GM12878 (cell line): ENCODE measurements around the gene KDM6A. TPM values are rescaled to one million over a fixed set of nuclear protein-coding genes. Genes with fewer than 3 reads are reported as not detected.
A peak's percentile ranks its signal among the peaks of the same experiment; 100 is the strongest.

ENCODE experiments used
- ATAC-seq: fragments of 200-7000 bp; cut with Tn5 transposase; 3 replicates; pipeline ENCODE4 v1.9.1; 2020; ENCODE audit warnings: mild to moderate bottlenecking, moderate library complexity
- BruUV-seq: library from RNA; stranded (reverse); fragments of 400-500 nt; replicated peaks from 2 replicates; lab custom pipeline; 2021; lab: Mats Ljungman, UMichigan
- CTCF ChIA-PET: fragments of 300-600 bp; sonication (Branson Sonifier 250); formaldehyde crosslinking; extraction: SDS; loops from one replicate; lab custom pipeline; 2021; ENCODE audit warnings: inconsistent platforms; lab: Yijun Ruan, JAX
- POLR2A ChIA-PET: fragments of 350-600 bp; formaldehyde crosslinking; extraction: SDS; loops from one replicate; lab custom pipeline; 2021; ENCODE audit warnings: inconsistent platforms; lab: Charles Lee
- RAD21 ChIA-PET: fragments of 300-600 bp; sonication (Branson Sonifier 250); formaldehyde crosslinking; loops from one replicate; lab custom pipeline; 2023; ENCODE audit warnings: antibody characterized with exemption; ENCODE audit not compliant: unreplicated experiment; lab: Charles Lee
- SMC1A ChIA-PET: fragments of 300-600 bp; sonication (Branson Sonifier 250); formaldehyde crosslinking; loops from one replicate; lab custom pipeline; 2023; ENCODE audit not compliant: unreplicated experiment, uncharacterized antibody; lab: Charles Lee
- DNase-seq: peaks from one replicate; pipeline ENCODE4 v3.0.0-alpha.2; 2011; ENCODE audit warnings: low read depth, low spot score
- FAIRE-seq: peaks from 3 replicates; lab custom pipeline; 2011; peaks lifted over from hg19 to GRCh38; lab: Jason Lieb, UNC
- H2AFZ ChIP-seq: 2 replicates; pipeline ENCODE4 v1.6.0; 2011; ENCODE audit warnings: low read depth, low read length, control low read depth; ENCODE audit not compliant: control insufficient read depth
- H3K27ac ChIP-seq: 2 replicates; pipeline ENCODE4 v1.5.1; 2011; ENCODE audit warnings: control low read depth; ENCODE audit not compliant: control insufficient read depth, insufficient read depth
- H3K27me3 ChIP-seq, 2 experiments: replicated peaks in 1 of 2; 2 replicates each; pipeline versions ENCODE4 v1.6.0 to v1.6.1; 2011; ENCODE audit warnings: low read length in 1 of 2; ENCODE audit not compliant: control insufficient read depth in 2 of 2, insufficient read depth in 2 of 2
- H3K36me3 ChIP-seq, 2 experiments: 2 replicates each; pipeline ENCODE4 v1.5.1; 2011; ENCODE audit warnings: low read length in 1 of 2; ENCODE audit not compliant: control insufficient read depth in 2 of 2, insufficient read depth in 2 of 2
- H3K4me1 ChIP-seq: 2 replicates; pipeline ENCODE4 v1.6.1; 2011; ENCODE audit warnings: mild to moderate bottlenecking, low read length, moderate library complexity, mixed read lengths; ENCODE audit not compliant: control insufficient read depth, insufficient read depth
- H3K4me2 ChIP-seq: 2 replicates; pipeline ENCODE4 v1.6.0; 2011; ENCODE audit warnings: control low read depth; ENCODE audit not compliant: control insufficient read depth, insufficient read depth
- H3K4me3 ChIP-seq: fragments of 200-600 bp; sonication (generic); 2 replicates; pipeline ENCODE4 v1.5.1; 2016
- H3K79me2 ChIP-seq: 2 replicates; pipeline ENCODE4 v1.6.0; 2011; ENCODE audit warnings: low read length; ENCODE audit not compliant: control insufficient read depth, insufficient read depth
- H3K9ac ChIP-seq: 2 replicates; pipeline ENCODE4 v1.8.0; 2011; ENCODE audit warnings: low read length, control low read depth, mixed read lengths; ENCODE audit not compliant: control insufficient read depth, insufficient read depth
- H3K9me3 ChIP-seq: replicated peaks from 3 replicates; pipeline ENCODE4 v1.5.1; 2011; ENCODE audit warnings: mild to moderate bottlenecking, low read length; ENCODE audit not compliant: control insufficient read depth, insufficient read depth
- H4K20me1 ChIP-seq: 2 replicates; pipeline ENCODE4 v1.6.0; 2011; ENCODE audit not compliant: control insufficient read depth, insufficient read depth
- BACH1 ChIP-seq: fragments of 450-650 bp; IDR thresholded peaks from 2 replicates; pipeline ENCODE4 v1.6.1; 2017; ENCODE audit warnings: mild to moderate bottlenecking, borderline replicate concordance
- CBFB ChIP-seq: IDR thresholded peaks from 2 replicates; pipeline ENCODE4 v1.6.1; 2016; ENCODE audit warnings: antibody characterized with exemption, low read depth
- CBX5 ChIP-seq: sonication (generic); IDR thresholded peaks from 2 replicates; pipeline ENCODE4 v1.6.1; 2016; ENCODE audit warnings: low read depth, moderate library complexity, mild to moderate bottlenecking, inconsistent platforms
- DPF2 ChIP-seq: fragments of 450-650 bp; IDR thresholded peaks from 2 replicates; pipeline ENCODE4 v1.6.1; 2017; ENCODE audit warnings: mild to moderate bottlenecking
- EED ChIP-seq: sonication (generic); IDR thresholded peaks from 2 replicates; pipeline ENCODE4 v1.6.1; 2016; ENCODE audit warnings: antibody characterized with exemption, low read depth
- HDAC2 ChIP-seq: fragments of 200-600 bp; sonication (generic); IDR thresholded peaks from 2 replicates; pipeline ENCODE4 v1.6.1; 2017
- JUNB ChIP-seq: IDR thresholded peaks from 2 replicates; pipeline ENCODE4 v1.6.1; 2016; ENCODE audit warnings: antibody characterized with exemption, mild to moderate bottlenecking
- MEF2A ChIP-seq: IDR thresholded peaks from 2 replicates; pipeline ENCODE4 v1.6.1; 2011; ENCODE audit warnings: low read depth, mild to moderate bottlenecking, low read length, moderate library complexity; ENCODE audit not compliant: insufficient read depth
- NFIC ChIP-seq: IDR thresholded peaks from 2 replicates; pipeline ENCODE4 v1.6.1; 2012; ENCODE audit warnings: low read depth, mild to moderate bottlenecking, inconsistent platforms, low read length, moderate library complexity
- NR2C2 ChIP-seq: IDR thresholded peaks from 2 replicates; pipeline ENCODE4 v1.6.1; 2011; ENCODE audit warnings: borderline replicate concordance, low read depth; ENCODE audit not compliant: control insufficient read depth, insufficient read length
- POLR2A ChIP-seq: IDR thresholded peaks from 2 replicates; pipeline ENCODE4 v1.6.1; 2011; ENCODE audit warnings: low read depth, mild to moderate bottlenecking, low read length
- POLR2AphosphoS5 ChIP-seq: IDR thresholded peaks from 2 replicates; pipeline ENCODE4 v1.6.1; 2011; ENCODE audit warnings: mild to moderate bottlenecking, low read length, inconsistent platforms
- RAD21 ChIP-seq: IDR thresholded peaks from 2 replicates; pipeline ENCODE4 v1.6.1; 2011; ENCODE audit warnings: mild to moderate bottlenecking, low read depth, low read length, moderate library complexity; ENCODE audit not compliant: insufficient read depth
- RCOR1 ChIP-seq: conservative IDR thresholded peaks from 2 replicates; pipeline ENCODE4 v1.6.1; 2012; ENCODE audit warnings: low read depth, low read length, improper control_type of control experiment
- RUNX3 ChIP-seq: IDR thresholded peaks from 2 replicates; pipeline ENCODE4 v1.6.1; 2012; ENCODE audit warnings: low read length, inconsistent platforms
- SMARCA5 ChIP-seq: fragments of 450-650 bp; IDR thresholded peaks from 2 replicates; pipeline ENCODE4 v1.6.1; 2017; ENCODE audit warnings: mild to moderate bottlenecking
- WRNIP1 ChIP-seq: IDR thresholded peaks from 2 replicates; pipeline ENCODE4 v1.6.1; 2011; ENCODE audit warnings: low read depth, low read length, improper control_type of control experiment, borderline replicate concordance
- WGBS: methylation state at CpG from one replicate; pipeline ENCODE4 v1.1.6; 2016; ENCODE audit warnings: low lambda C conversion rate; ENCODE audit not compliant: insufficient replicate concordance, insufficient coverage; ENCODE audit errors: missing lambda C conversion rate; 5-methylcytosine and 5-hydroxymethylcytosine counted together
- in situ Hi-C: fragments of 300-500 bp; cut with MboI; formaldehyde crosslinking; loops from 9 replicates; pipeline ENCODE4 v1.14.3; 2018; ENCODE audit warnings: mixed read lengths
- intact Hi-C: fragments of 100-400 bp; cut with micrococcal nuclease; formaldehyde crosslinking; loops from one replicate; pipeline ENCODE4 v1.14.2; 2022; ENCODE audit not compliant: unreplicated experiment
- polyA plus RNA-seq, 11 experiments: library from polyadenylated mRNA; depleted of rRNA in 4 of 11; unstranded in 6 of 11; stranded (reverse) in 5 of 11; fragments of >200 nt; fragmentation: Nextera tagmentation in 4 of 11; fragmentation: Illumina TruSeq in 1 of 11; extraction: Ambion mirVana in 4 of 11; extraction: Trizol in 1 of 11; gene quantifications; 1 replicate in 1 of 11; 2 replicates in 10 of 11; pipeline versions ENCODE4 v1.2.1 to v1.2.3, GENCODE V29; 2011 to 2016; ENCODE audit warnings: inconsistent platforms in 2 of 11, missing spikeins in 2 of 11, low read depth in 1 of 11
- total RNA-seq, 4 experiments: library from RNA; depleted of rRNA in 3 of 4; stranded (reverse); fragments of >200 nt in 3 of 4; fragmentation: Illumina TruSeq in 1 of 4; extraction: Trizol in 1 of 4; gene quantifications; 2 replicates each; pipeline versions ENCODE4 v1.2.1 to v1.2.3, GENCODE V29; 2013 to 2021
- TF ChIP-seq, protein P1 (sequence below): IDR thresholded peaks from 2 replicates; pipeline ENCODE4 v1.6.1; 2012; ENCODE audit warnings: low read length, inconsistent platforms
- TF ChIP-seq, protein P2 (sequence below): fragments of 450-650 bp; formaldehyde crosslinking; IDR thresholded peaks from 2 replicates; pipeline ENCODE4 v1.4.0; 2022; ENCODE audit warnings: mild to moderate bottlenecking, moderate library complexity
- TF ChIP-seq, protein P3 (sequence below): fragments of 450-650 bp; IDR thresholded peaks from 2 replicates; pipeline ENCODE4 v1.6.1; 2017; ENCODE audit warnings: low read depth, mild to moderate bottlenecking, moderate library complexity

KDM6A gene
- total and polyA plus RNA-seq, 10 of the 15 experiments (the other 5 are each of a cell fraction or from before 2014, with no cell fraction given): 7.9 to 29.0 (median 20.4) TPM

DNA sequence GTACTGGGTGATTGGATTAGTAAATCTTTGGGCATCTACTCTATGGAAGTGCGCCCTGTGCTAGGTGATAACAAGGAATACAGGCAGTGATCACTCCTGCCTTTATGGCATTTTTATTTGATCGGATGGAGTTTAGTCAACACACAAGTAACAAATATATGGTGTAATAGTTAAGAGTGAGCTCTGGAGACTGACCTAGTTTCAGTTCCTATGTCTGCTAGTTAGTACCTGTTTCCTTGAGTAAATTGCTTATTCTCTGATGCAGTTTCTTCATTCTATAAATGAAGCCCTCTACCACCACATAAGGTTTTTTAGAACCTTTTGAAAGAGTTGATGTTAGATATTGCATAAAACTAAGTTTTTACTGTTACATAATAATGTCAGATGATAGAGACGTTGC lies 134.6 kb downstream of the KDM6A start:
- Histone ChIP-seq H3K36me3 (no peaks in the 10 kb centered on the region; a peak in 1 of 4 replicates), H3K9ac (no peak overlapping the region), H3K27me3 (no peaks in the 10 kb centered on the region), H3K4me1 (peaks cover 9% of the 10 kb centered on the region; the same call in 1 of the 2 replicates), H3K4me3 (no peak overlapping the region), H2AFZ (no peak overlapping the region), H3K9me3 (peaks cover 4% of the 10 kb centered on the region; the same call in 2 of the 3 replicates), H3K79me2 (peaks cover 20% of the 10 kb centered on the region), H3K27ac (peak overlapping the region; percentile 46), H3K4me2 (peak overlapping the region; percentile 26), H4K20me1 (no peaks in the 10 kb centered on the region)
- intact Hi-C loops: no loop called here
- FAIRE-seq (peak; percentile 54), DNase-seq (peak; percentile 50), ATAC-seq (peak; percentile 98)
- RAD21 ChIA-PET: interaction anchor here (0.5 to 1.5 kb wide), 5 partner anchors 10 to 135 kb away, joined by 3 to 4 read pairs (median 3); partner anchors contain the start of gene KDM6A
- CTCF ChIA-PET: interaction anchor here (1.1 kb wide), 2 partner anchors 11 to 36 kb away, joined by 4 read pairs; no protein-coding TSS in a partner anchor
- 17% methylated on average over 3 of the region's 3 CpGs for WGBS
- SMC1A ChIA-PET: interaction anchor here (1.0 to 2.3 kb wide), 7 partner anchors 10 to 132 kb away, joined by 3 to 12 read pairs (median 5); no protein-coding TSS in a partner anchor
- in situ Hi-C loops: no loop called here
- BruUV-seq: no TSS peak
- POLR2A ChIA-PET: interaction anchor here (0.6 kb wide), 1 partner anchor 28 kb away, joined by 3 read pairs; no protein-coding TSS in a partner anchor
- TF ChIP-seq WRNIP1 (no peak), SMARCA5 (peak; percentile 42; the same call in 1 of the 2 replicates), RUNX3 (0 out of 2 replicates have a peak, but pooled peaks have one; percentile 35), EED (no peak), POLR2AphosphoS5 (no peak), NFIC (peak; percentile 43; the same call in 1 of the 2 replicates), RCOR1 (no peak), HDAC2 (no peak), RAD21 (no peak), MEF2A (no peak), DPF2 (peak; percentile 86), JUNB (peak; percentile 29), CBX5 (no peak), POLR2A (no peak), CBFB (no peak), NR2C2 (no peak), BACH1 (peak; percentile 40; the same call in 1 of the 2 replicates)
- TF ChIP-seq, protein P1, sequence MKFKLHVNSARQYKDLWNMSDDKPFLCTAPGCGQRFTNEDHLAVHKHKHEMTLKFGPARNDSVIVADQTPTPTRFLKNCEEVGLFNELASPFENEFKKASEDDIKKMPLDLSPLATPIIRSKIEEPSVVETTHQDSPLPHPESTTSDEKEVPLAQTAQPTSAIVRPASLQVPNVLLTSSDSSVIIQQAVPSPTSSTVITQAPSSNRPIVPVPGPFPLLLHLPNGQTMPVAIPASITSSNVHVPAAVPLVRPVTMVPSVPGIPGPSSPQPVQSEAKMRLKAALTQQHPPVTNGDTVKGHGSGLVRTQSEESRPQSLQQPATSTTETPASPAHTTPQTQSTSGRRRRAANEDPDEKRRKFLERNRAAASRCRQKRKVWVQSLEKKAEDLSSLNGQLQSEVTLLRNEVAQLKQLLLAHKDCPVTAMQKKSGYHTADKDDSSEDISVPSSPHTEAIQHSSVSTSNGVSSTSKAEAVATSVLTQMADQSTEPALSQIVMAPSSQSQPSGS: 0 out of 2 replicates have a peak, but pooled peaks have one; percentile 26
- TF ChIP-seq, protein P2, sequence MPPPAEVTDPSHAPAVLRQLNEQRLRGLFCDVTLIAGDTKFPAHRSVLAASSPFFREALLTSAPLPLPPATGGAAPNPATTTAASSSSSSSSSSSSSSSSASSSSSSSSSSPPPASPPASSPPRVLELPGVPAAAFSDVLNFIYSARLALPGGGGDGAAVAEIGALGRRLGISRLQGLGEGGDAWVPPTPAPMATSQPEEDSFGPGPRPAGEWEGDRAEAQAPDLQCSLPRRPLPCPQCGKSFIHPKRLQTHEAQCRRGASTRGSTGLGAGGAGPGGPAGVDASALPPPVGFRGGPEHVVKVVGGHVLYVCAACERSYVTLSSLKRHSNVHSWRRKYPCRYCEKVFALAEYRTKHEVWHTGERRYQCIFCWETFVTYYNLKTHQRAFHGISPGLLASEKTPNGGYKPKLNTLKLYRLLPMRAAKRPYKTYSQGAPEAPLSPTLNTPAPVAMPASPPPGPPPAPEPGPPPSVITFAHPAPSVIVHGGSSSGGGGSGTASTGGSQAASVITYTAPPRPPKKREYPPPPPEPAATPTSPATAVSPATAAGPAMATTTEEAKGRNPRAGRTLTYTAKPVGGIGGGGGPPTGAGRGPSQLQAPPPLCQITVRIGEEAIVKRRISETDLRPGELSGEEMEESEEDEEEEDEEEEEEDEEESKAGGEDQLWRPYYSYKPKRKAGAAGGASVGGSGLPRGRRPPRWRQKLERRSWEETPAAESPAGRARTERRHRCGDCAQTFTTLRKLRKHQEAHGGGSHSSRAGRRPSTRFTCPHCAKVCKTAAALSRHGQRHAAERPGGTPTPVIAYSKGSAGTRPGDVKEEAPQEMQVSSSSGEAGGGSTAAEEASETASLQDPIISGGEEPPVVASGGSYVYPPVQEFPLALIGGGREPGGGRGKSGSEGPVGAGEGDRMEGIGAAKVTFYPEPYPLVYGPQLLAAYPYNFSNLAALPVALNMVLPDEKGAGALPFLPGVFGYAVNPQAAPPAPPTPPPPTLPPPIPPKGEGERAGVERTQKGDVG (CRISPR knock-in tag): no peak
- TF ChIP-seq, protein P3, sequence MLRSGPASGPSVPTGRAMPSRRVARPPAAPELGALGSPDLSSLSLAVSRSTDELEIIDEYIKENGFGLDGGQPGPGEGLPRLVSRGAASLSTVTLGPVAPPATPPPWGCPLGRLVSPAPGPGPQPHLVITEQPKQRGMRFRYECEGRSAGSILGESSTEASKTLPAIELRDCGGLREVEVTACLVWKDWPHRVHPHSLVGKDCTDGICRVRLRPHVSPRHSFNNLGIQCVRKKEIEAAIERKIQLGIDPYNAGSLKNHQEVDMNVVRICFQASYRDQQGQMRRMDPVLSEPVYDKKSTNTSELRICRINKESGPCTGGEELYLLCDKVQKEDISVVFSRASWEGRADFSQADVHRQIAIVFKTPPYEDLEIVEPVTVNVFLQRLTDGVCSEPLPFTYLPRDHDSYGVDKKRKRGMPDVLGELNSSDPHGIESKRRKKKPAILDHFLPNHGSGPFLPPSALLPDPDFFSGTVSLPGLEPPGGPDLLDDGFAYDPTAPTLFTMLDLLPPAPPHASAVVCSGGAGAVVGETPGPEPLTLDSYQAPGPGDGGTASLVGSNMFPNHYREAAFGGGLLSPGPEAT: no peak
